Osteocyte (in vitro differentiated cells): ENCODE results near the gene SUN1. TPM values are rescaled to one million over a fixed set of nuclear protein-coding genes. Genes with fewer than 3 reads are reported as not detected.
"Not testable (repeated sequence)": the region's sequence is repeated elsewhere in the genome, so short reads cannot be mapped to it uniquely, and the experiment has no call there.

Experiments
- DNase-seq: peaks from one replicate; pipeline ENCODE4 v3.0.0; 2021; ENCODE audit warnings: mixed read lengths; ENCODE audit not compliant: unreplicated experiment; ENCODE audit errors: extremely low spot score
- H3K27ac Mint-ChIP-seq: one replicate; pipeline ENCODE4 v1.8.0; 2021; ENCODE audit warnings: mild to moderate bottlenecking, mixed read lengths; ENCODE audit not compliant: unreplicated experiment
- H3K27me3 Mint-ChIP-seq: one replicate; pipeline ENCODE4 v1.8.0; 2021; ENCODE audit warnings: mixed read lengths; ENCODE audit not compliant: unreplicated experiment
- H3K36me3 Mint-ChIP-seq: one replicate; pipeline ENCODE4 v1.8.0; 2021; ENCODE audit warnings: mixed read lengths; ENCODE audit not compliant: unreplicated experiment
- H3K4me1 Mint-ChIP-seq: one replicate; pipeline ENCODE4 v1.8.0; 2021; ENCODE audit warnings: mixed read lengths; ENCODE audit not compliant: unreplicated experiment
- H3K4me3 Mint-ChIP-seq: one replicate; pipeline ENCODE4 v1.8.0; 2021; ENCODE audit warnings: mild to moderate bottlenecking, moderate library complexity, mixed read lengths; ENCODE audit not compliant: unreplicated experiment
- H3K9me3 Mint-ChIP-seq: one replicate; pipeline ENCODE4 v1.8.0; 2021; ENCODE audit warnings: mixed read lengths; ENCODE audit not compliant: unreplicated experiment
- CTCF ChIP-seq: fragments of 200-600 bp; sonication (generic); IDR thresholded peaks from 2 replicates; pipeline ENCODE4 v1.5.0; 2021; ENCODE audit warnings: antibody characterized with exemption, mild to moderate bottlenecking, moderate library complexity
- total RNA-seq: library from RNA; stranded (reverse); gene quantifications from 2 replicates; pipeline ENCODE4 v1.2.1, GENCODE V29; 2021

The SUN1 gene
- total RNA-seq, 1 donor from 2014 or later, result 212 TPM

GRCh38 chr7:844043-844442 lies 11.8 kb downstream of the SUN1 start:
- H3K36me3 Mint-ChIP-seq, result peaks cover 47% of the 10 kb centered on the region
- H3K4me1 Mint-ChIP-seq, result no peaks in the 10 kb centered on the region
- DNase-seq, result no peak
- no peaks in the 10 kb centered on the region for H3K9me3 Mint-ChIP-seq
- no peak for TF ChIP-seq CTCF
- no peak overlapping the region for H3K4me3 Mint-ChIP-seq
- no peaks in the 10 kb centered on the region for H3K27me3 Mint-ChIP-seq
- H3K27ac Mint-ChIP-seq, result no peak overlapping the region

- Mint-ChIP-seq H3K27me3 (no peaks in the 10 kb centered on the region), H3K27ac (no peak overlapping the region), H3K36me3 (peaks cover 49% of the 10 kb centered on the region), H3K4me1 (no peaks in the 10 kb centered on the region), H3K4me3 (no peak overlapping the region), H3K9me3 (no peaks in the 10 kb centered on the region)
- TF ChIP-seq CTCF, result no peak
- DNase-seq, result no peak
These were observed 12.2 kb downstream of the SUN1 start for GRCh38 chr7:844514-844913.

GRCh38 chr7:845091-845490 lies 12.8 kb downstream of the SUN1 start:
- DNase-seq, result no peak
- Mint-ChIP-seq H3K36me3 (peaks cover 49% of the 10 kb centered on the region), H3K4me3 (no peak overlapping the region), H3K9me3 (no peaks in the 10 kb centered on the region), H3K27me3 (no peaks in the 10 kb centered on the region), H3K4me1 (no peaks in the 10 kb centered on the region), H3K27ac (no peak overlapping the region)
- no peak for TF ChIP-seq CTCF

GRCh38 chr7:845731-846130 lies 13.5 kb downstream of the SUN1 start:
- Mint-ChIP-seq H3K9me3 (no peaks in the 10 kb centered on the region), H3K4me1 (no peaks in the 10 kb centered on the region), H3K4me3 (no peak overlapping the region), H3K36me3 (peaks cover 48% of the 10 kb centered on the region), H3K27ac (no peak overlapping the region), H3K27me3 (no peaks in the 10 kb centered on the region)
- no peak for DNase-seq
- no peak for TF ChIP-seq CTCF

- not testable (repeated sequence) for H3K27ac Mint-ChIP-seq, H3K4me1 Mint-ChIP-seq, DNase-seq, H3K9me3 Mint-ChIP-seq, H3K27me3 Mint-ChIP-seq, H3K4me3 Mint-ChIP-seq
- peaks cover 43% of the 10 kb centered on the region for H3K36me3 Mint-ChIP-seq
These were observed 14.8 kb downstream of the SUN1 start for GRCh38 chr7:846958-847650.

- peaks cover 39% of the 10 kb centered on the region for H3K36me3 Mint-ChIP-seq
- H3K27ac Mint-ChIP-seq, H3K4me3 Mint-ChIP-seq, H3K4me1 Mint-ChIP-seq, H3K9me3 Mint-ChIP-seq, H3K27me3 Mint-ChIP-seq, DNase-seq: not testable (repeated sequence)
These were observed 15.5 kb downstream of the SUN1 start for GRCh38 chr7:847728-848127.
